AG04449 (cell line): ENCODE data around the gene NOC2L.
A peak's percentile ranks its signal among the peaks of the same experiment; 100 is the strongest.

Source experiments
- CTCF ChIA-PET: fragments of 350-600 bp; formaldehyde crosslinking; extraction: SDS; loops from one replicate; lab custom pipeline; 2021; ENCODE audit warnings: antibody characterized with exemption; lab: Yijun Ruan, JAX
- POLR2A ChIA-PET: fragments of 400-600, 350-600 bp; formaldehyde crosslinking; extraction: SDS; loops from one replicate; lab custom pipeline; 2020; ENCODE audit warnings: antibody characterized with exemption, inconsistent platforms; lab: Yijun Ruan, JAX
- DNase-seq: peaks from one replicate; pipeline ENCODE4 v3.0.0-alpha.2; 2010; ENCODE audit warnings: low read depth, low spot score
- H3K4me3 ChIP-seq: 2 replicates; pipeline ENCODE4 v1.5.1; 2011; ENCODE audit warnings: low read depth, mild to moderate bottlenecking, control low read depth, low read length
- TF ChIP-seq, protein P1 (sequence below): IDR thresholded peaks from one replicate; pipeline ENCODE4 v1.5.1; 2011; ENCODE audit warnings: mild to moderate bottlenecking, moderate library complexity, low read length, control low read depth, inconsistent platforms; ENCODE audit not compliant: insufficient read depth; ENCODE audit errors: missing control alignments

Gene NOC2L

DNA sequence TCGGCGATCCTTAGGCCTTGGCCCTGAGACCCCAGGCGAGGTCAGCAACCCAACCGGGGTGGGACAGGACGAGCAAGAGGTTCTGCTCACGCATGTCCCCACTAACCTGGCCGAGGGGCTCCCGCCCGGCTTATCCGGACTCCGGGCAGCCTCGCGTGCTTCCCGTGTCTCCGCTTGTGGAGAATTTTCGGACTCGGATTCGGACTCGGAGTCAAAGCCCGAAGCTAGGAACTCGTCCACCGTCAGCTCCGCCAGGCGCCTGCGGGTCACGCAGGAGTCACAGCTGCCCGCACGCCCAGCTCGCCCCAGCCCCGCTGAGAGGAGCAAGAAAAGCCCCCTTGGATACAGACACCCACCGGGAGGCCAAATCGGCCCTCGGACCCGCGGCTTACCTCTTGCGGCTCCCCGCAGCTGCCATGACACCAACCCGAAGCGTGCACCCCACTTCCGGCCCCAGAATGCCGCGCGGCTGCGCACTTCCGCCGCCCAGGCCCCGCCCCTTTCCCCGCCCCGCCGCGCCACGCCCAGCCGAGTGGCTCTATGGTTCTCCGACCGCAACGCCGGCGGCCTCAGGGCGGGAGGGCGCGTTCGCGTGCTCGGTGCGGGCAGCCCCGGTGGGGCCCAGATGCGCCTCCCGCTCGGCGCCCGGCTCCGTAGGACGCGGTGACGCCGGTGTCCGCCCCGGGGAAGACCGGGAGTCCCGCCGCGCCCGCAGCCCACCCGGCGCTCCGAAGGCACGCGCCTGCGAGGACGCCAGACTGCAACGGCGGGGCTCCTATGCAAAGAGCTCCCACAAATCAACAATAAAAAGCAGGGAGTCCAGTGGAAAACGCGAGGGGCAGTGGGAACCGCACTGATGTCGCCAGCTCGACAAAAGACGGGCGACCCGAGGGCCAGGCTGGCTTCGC is at the start of gene NOC2L:
NOC2L (minus strand) TSS at position 434 of the 908 bp plus-strand sequence; CDS start at position 418, 16 bp downstream.
- no peak for DNase-seq
- TF ChIP-seq, protein P1, sequence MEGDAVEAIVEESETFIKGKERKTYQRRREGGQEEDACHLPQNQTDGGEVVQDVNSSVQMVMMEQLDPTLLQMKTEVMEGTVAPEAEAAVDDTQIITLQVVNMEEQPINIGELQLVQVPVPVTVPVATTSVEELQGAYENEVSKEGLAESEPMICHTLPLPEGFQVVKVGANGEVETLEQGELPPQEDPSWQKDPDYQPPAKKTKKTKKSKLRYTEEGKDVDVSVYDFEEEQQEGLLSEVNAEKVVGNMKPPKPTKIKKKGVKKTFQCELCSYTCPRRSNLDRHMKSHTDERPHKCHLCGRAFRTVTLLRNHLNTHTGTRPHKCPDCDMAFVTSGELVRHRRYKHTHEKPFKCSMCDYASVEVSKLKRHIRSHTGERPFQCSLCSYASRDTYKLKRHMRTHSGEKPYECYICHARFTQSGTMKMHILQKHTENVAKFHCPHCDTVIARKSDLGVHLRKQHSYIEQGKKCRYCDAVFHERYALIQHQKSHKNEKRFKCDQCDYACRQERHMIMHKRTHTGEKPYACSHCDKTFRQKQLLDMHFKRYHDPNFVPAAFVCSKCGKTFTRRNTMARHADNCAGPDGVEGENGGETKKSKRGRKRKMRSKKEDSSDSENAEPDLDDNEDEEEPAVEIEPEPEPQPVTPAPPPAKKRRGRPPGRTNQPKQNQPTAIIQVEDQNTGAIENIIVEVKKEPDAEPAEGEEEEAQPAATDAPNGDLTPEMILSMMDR: no peak
- CTCF ChIA-PET: interaction anchor here (0.9 to 1.9 kb wide), 5 partner anchors 21 to 89 kb away, joined by 3 to 6 read pairs (median 4); no protein-coding TSS in a partner anchor
- H3K4me3 ChIP-seq: peak within 1 kb of the TSS; percentile 100
- POLR2A ChIA-PET: interaction anchor here (1.3 kb wide), 1 partner anchor 16 kb away, joined by 4 read pairs; no protein-coding TSS in a partner anchor

DNA sequence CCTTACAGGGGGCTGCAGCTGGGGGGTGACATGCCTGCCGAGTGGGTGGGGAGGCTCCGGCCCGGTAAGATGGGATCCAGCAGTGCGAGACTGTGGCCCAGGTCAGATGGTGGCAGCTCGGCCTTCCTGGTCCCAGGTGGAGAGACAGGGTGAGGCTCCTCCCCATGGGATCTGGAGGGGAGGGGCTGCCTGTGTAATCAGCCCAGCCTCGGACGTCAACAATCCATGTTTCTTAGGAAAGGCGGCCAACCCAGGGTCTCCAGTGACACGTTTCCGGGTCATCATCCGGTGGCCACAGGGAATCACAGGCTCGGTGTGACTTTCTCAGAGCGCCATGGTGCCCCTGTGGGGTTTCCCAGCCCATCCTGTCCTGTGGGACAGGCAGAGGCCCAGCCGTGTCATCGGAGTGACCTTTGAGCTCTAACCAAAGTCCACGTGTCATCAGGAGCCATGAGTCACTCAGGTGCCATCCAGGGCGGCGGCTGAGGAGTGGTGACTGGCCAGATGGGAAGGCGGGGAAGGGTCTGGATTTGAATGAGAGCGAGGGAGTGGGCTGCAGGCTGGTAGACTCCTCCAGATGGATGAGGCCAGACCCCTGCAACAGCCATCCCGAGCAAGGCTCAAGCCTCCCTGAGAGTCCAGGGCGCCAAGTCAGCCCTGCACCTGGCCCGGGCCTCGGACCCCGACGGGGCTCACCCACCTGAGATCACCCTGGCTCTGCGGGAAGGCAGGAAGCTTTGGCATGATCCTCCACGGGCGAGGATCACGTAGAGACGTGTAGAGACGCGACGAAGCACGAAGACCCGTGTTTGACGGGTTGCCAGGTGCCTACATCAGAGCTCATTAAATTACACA is 47.5 kb upstream of the NOC2L start:
- H3K4me3 ChIP-seq: no peak overlapping the region
- TF ChIP-seq, protein P1: no peak
- CTCF ChIA-PET: interaction anchor here (0.9 to 8.5 kb wide), 2 partner anchors 10 to 102 kb away, joined by 4 to 111 read pairs; partner anchors contain the start of gene ISG15
- POLR2A ChIA-PET: no interaction called here
- no peak for DNase-seq

DNA sequence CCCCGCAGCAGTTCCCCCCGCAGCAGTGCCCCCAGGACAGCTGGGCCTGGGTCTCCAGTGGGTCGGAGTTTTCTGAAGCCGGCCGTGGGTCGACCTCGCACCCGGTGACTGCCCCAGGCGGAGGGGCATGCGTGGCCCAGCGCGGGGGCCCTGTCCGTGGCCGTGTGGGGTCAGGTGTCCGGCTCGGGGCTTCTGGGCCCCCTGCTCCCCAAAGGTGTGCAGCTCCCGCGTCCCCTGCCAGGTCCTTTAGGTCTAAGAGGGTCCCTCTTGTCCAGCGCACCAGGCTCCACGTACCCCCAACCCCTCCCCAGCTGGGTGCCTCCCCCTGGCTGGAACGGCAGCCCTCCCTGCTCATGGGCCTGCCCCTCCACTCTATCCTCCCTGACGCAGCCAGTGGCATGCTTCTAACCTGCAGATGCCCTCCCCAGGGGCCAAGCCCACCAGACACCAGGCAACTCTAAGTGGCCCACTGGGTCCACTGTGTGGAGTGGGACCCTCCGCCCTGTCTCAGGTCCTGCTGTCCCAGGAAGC is 46.8 kb upstream of the NOC2L start:
- no peak for DNase-seq
- CTCF ChIA-PET: interaction anchor here (8.5 to 9.5 kb wide), 2 partner anchors 10 to 23 kb away, joined by 101 to 111 read pairs; partner anchors contain the start of genes ISG15 and PERM1
- POLR2A ChIA-PET: no interaction called here
- H3K4me3 ChIP-seq: no peak overlapping the region
- TF ChIP-seq, protein P1: no peak

DNA sequence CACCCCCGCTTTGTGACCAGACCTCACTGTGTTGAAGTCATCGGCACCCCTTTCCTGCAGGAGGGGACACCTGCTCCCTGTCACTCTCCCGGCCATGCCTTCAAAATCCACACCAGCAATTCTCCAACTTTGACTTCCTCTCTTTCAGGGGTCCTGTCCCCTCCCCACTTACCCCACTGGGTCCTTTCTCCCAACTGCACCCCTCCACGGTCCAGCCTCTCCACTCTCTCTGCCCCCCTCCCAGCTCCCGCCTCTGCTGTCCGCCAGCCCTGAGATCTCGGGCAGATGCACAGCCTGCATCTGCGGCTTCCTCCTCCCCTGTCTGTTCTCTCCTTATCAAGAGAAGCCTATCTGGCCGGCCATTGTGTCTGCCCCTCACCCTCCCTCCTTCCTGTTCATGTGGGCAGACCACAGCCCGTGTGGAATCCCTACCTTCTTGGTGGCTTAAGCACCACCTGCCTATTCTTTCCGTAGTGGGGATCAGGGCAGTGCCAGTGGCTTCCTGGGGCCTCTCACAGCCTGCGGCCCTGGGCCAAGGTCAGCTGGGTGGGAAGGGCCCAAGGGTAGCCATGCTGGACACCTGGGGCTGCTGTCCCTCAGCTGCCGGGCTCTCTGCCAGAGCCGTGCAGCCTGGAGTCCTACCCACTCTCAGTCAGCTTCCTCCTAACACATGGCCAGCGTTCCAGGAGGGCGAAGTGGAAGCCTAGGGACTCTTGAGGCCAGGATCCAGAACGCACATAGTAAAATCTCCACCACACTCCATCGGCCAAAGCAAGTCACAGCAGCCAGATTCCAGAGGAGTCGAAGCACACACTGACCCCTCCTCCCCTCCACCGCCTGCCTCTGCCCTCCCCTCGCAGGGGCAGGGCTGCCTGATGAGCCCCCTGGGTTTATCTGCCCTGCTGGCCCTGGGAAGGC is 46.0 kb upstream of the NOC2L start:
- DNase-seq: no peak
- TF ChIP-seq, protein P1: no peak
- ChIA-PET CTCF (interaction anchor here (2.0 to 9.5 kb wide), 3 partner anchors 11 to 22 kb away, joined by 7 to 111 read pairs (median 101); partner anchors contain the start of genes ISG15 and PERM1), POLR2A (no interaction called here)
- H3K4me3 ChIP-seq: no peak overlapping the region

DNA sequence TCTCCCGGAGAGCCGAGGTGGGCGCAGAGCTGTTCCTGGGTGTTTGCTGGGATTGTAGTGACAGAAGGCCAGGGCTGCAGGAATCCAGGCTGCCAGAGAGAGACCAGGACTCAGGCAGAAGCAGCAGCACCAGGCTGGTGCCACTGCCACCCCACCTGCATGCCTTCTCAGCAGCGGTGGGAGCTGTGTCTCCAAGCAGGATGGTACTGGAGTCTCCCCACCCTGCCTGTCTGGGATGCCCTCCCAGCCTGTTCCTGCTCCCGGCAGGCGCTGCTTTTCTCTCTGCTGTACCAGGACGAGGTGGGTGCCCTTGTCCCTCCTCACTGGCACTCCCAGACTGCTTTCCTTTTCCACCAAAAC is 45.3 kb upstream of the NOC2L start:
- H3K4me3 ChIP-seq: no peak overlapping the region

More for the DNA sequence above, 45.3 kb upstream of the NOC2L start:
- no peak for DNase-seq
- TF ChIP-seq, protein P1: no peak
- ChIA-PET POLR2A (no interaction called here), CTCF (interaction anchor here (0.6 to 9.5 kb wide), 5 partner anchors 12 to 252 kb away, joined by 3 to 111 read pairs (median 7); partner anchors contain the start of genes ISG15 and PERM1)
